Inferior parietal cortex (tissue), 1 donor: ENCODE measurements around the gene GFRA4.

ENCODE experiments used
- DNase-seq: peaks from one replicate; pipeline ENCODE4 v3.0.0-alpha.2; 2016; ENCODE audit errors: extremely low spot score

The GFRA4 gene

DNA sequence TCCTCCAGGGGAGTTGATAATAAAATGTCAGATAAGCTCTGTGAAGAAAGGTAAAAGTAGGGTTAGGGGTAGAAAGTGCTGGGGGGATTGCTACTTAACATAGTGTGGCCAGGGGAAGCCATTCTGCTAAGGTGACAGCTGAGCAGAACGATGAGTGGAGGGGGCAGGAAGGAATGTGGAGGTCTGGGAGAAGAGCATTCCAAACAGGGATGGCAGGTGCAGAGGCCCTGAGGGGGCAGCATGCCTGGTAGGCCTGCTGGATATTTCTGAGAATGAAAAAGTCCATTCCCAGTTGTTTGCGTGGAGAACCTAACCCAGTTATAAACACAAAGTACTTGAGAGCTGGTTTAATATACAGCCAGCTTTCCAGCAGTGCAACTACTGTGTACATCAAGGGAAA, 9.3 kb downstream of the GFRA4 start:
- no peak for DNase-seq

DNA sequence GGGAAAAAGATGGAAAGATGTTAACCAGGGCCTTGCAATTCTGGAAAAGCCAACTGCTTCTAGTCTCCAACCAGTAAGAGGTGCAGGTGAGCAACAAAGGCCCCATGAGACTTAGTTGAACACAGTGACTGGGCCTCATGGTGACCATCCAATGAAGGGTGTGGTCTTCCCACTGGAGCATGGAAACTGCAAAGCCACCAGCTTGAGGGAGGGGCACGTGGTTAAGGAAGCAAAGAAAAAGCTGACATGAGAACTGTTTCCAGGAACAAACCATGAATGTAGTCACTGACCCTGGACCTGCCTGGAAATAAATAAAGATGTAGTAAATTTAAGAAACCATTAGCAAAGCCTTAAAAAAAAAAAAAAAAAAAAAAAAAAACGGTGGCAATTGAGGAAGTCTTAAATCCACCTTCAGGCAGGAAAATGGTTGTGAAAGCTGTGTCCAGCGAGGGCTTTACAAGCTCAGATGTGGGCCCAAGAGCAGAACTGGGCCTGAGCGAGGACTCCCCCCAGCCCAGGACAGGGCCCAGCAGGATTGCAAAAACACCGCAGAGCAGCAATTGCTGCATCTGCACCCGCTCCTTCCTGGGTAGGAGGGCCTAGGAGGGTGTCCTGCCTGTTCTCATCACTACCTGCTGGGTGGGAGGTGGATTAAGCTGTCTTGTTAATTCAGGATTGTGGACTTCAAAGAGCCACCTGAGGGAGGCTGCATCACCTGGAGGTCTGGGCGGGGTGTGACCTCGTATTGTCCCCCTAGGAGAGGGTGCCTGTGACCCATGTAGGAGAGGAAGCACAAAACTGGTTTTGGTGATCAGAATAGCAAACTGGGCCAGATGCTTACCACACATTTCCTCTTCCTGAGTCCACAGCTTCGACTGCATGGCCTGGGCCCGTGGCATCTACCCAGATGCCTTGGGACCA, 10.3 kb downstream of the GFRA4 start:
- DNase-seq = no peak

DNA sequence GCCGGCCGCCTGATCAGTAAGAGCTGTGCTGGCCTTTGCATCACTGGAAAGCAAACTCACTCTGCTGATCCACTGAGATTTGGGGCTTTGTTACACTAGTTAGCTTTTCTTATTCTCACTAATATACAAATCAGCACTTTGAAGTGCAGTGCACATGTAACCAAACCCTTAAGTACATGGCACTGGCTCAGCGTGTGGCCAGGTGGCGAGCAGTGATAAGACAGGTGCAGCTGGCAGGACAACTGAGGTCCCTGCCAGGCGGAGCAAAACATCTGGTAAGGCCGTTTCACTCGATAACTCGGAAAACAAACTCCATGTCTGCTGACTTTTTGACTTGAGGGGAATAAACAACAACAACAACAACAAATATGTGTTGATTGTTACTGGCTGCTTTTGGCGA, 11.0 kb downstream of the GFRA4 start:
- no peak for DNase-seq

- no peak for DNase-seq
Observed at GRCh38 chr20:3651204-3651962, 11.8 kb downstream of the GFRA4 start.

DNA sequence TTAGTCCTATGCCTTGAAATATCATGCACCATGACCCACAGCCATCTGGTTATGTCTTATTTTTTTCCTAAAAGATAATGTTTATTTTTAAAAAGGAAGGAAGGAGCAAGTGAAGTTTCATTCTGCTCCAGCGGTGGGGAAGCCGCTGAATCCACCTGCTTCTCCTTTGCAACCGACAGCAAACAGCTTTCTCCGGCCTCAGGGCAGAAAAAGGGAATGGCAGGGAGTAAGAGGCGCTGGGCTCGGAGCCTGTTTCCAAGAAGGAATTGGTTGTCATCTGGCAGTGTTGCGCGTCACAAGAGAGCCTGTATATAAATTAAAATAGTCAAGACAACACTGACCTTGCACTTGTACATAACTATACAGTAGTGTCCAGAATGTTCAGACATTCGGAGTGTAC, 14.2 kb downstream of the GFRA4 start:
- no peak for DNase-seq

DNA sequence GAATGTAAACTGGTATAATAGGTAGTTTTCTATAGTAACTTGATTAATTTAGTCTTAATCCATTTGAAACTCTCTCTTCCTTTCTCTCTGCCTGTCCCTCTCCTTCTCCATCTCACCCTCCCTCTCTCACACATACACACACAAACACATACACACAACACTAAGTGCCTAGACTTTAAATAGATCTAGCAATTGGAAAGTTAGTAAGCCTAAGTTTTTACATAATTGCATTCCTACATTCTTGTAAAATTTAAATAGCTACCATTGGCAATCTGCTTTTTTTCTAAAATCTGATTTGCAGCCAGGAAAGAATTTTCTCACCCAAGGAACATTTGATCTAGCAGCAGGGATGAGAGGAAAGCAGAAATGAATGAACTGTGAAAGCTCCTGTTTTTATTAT, 15.7 kb downstream of the GFRA4 start:
- peak; percentile 63 for DNase-seq

DNA sequence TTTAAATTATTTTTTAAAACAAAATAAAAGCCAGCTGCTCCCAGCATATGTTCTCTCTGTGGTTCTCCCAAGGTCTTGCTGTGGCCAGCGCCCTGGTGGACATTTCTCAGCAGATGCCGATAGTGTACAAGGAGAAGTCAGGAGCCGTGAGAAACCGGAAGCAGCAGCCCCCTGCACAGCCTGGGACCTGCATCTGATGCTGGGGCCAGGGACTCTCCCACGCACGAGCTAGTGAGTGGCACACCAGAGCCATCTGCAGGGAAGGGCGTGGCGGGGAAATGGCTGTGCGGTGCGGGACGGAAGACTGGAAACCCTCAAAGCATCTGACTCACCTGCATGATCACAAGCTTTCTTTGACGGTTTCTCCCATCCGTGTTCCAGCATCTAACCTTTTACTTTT, 16.5 kb downstream of the GFRA4 start:
- no peak for DNase-seq

DNA sequence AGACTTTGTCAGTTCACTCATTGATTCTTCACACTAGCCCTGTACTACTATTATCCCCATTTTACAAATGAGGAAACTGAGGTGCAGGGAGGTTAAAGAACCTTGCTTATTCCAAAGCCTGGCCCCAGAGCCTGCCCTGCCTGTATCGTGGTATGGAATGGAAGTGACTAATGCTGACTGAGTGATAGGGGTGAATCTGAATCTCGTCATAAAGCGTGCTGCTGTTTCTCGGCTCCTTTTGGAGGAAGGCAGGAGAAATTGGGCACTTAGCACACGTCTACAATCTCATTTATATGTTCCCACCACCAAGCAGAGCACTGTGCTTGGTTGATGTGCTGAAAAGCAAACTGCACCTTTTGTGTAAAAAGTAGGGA, 17.1 kb downstream of the GFRA4 start:
- no peak for DNase-seq

DNA sequence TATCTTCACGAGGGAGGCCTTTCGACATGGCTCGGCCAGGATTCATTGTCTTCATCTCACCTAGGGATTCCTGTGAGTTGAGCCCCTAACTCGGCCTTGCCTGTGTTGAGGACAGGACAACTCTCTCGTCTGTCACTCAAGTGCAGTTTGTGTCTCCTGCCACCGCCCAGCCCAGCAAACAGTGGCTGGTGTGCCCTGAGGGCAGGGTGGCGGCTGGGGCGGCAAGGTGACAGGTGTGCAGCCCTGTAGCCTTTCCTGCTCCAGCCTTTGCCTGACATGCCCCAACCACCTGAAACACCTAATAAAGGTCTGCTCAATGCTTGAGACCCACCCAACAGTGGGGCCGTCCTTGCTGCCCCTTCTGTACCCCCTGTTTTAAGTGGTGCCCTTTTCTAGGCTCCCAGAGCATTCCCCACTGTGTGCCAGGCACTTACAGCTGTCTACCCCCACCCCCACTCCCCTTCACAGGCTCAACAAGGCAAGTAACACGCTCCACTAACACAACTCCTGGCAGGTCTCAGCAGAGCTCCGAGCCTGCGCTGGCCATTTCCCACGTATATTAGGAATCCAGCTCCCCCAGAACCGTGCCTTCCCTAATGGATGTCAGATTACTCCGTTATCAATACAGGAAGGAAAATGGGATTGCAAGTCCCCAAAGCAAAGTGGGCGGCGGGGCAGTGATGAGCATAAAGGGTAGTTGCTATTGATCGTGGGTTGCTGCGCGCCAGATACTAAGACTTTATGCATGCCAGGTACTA, 17.7 kb downstream of the GFRA4 start:
- no peak for DNase-seq

GRCh38 chr20:3640259-3640658, 22.9 kb downstream of the GFRA4 start:
- no peak for DNase-seq

DNA sequence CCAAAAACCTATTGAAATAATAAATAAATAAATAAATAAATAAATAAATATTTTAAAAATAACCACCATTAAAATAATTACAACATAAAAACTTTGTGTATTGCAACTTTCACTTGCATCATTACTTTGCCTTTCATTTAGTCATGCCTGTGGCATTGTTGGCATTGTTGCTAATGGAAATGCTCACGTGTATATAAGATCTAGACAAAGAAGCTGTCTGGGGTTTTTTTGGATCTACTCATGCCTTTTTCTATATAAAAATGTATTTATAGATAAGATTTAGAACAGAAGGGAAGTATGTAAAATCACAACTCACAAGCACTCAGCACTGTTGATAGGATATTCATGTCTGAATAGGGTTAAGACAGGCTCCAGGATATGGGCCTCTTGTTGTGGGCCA, 27.9 kb downstream of the GFRA4 start:
- no peak for DNase-seq

DNA sequence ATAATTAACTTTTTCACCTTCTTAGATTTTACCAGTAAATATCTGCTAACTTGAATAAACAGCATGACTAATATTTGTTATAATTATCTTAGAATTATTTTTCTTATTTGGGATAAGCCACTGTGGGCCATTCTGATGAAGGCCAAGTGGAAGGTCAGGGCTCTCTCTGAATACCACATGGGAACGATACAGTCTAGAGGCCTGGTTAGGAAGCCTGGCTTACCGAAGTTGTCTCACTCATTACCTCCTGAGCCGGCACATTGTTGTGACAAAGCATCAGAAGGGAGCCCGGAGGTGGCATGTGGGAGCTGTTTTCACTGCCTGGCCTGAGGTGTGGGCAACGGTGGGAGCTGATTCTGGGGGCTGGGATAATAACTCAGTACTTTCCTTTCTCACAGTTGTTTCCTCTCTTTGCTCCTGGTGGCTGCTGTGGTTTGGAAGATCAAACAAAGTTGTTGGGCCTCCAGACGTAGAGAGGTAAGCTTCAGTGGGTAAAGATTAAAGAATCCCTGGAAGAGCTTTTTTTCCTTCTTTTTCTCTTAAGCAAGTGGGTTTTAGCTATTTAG, 29.2 kb downstream of the GFRA4 start:
- DNase-seq = no peak

- DNase-seq = no peak
Observed at GRCh38 chr20:3632311-3633004, 30.7 kb downstream of the GFRA4 start.

GRCh38 chr20:3631534-3631933, 31.7 kb downstream of the GFRA4 start:
- no peak for DNase-seq

- DNase-seq = no peak
Observed at GRCh38 chr20:3630429-3630828, 32.8 kb downstream of the GFRA4 start.

GRCh38 chr20:3629893-3630292, 33.3 kb downstream of the GFRA4 start:
- no peak for DNase-seq

DNA sequence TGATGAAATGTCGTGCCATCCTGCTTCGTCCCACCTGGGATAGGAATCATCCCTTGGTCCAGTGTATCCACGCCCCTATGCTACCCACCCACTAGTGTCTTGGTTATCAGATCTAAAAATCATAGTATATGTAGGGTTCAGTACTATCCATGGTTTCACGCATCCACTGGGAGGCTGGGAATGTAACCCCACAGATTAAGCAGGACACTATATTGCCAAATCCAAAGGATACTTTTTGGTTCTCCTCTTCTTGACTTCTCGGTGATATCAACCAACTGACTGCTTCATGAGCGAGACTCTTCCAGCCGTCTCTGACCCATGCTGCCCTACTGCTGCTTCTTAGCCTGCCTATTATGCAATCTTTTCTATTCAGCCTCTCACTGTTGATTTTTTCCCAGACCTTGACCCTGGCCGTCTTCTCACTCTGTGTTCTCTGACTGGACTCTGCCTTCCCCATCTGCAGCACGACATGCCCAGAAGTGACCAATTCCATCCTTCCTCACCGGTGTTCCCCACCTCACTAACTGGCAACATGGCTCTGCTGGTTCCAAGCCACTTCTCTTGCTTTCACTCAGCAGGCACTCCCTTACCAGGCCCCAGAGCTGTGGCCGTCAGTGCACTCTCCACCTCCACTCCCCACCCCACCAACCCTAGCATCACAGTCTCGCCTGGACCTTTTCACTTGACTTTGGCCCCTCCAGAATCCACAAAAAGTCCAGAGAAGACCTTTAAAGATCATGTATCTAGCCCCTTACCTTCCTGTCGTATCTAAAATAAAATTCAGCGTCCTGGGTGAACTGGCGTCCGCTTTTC, 34.5 kb downstream of the GFRA4 start:
- no peak for DNase-seq

DNA sequence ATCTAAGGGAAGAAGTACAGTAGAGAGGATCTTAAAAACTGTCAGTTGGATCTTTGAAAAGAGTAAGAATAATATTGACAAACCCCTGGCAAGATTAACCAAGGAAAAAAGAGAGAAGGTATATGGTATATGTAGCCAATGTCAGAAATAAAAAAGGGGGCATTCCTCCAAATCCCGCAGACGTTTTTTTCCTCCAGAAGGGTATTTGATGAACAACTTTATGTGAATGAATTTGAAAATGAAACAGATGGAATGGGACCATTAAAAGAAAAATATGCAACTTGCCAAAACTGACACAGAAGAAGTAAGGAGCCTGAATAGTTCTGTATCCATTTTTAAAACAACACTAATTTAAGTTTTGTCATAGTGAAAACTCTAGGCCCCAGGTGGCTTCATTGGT, 35.7 kb downstream of the GFRA4 start:
- DNase-seq = no peak

- no peak for DNase-seq
Observed at GRCh38 chr20:3622406-3622805, 40.8 kb downstream of the GFRA4 start.

DNA sequence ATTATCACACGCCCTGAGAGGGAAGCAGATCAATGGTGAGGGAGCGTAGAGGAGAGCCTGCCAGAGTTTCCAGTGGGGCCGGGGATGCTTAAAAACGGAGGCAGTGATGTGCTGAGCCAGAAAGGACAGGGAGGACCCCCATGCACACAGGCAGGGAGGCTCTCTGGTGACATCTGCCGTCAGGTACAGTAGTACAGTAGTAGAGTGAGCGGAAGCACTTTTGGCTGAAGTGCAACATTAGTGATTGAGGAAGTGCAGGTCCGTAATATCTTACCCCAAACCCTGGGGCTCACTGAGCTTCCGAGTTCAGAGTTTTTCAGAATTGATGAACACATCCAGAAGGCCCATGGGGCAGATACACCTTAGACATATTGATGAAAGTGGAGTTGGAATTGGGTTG, 42.1 kb downstream of the GFRA4 start:
- DNase-seq = no peak

- no peak for DNase-seq
Observed at GRCh38 chr20:3616250-3616649, 46.9 kb downstream of the GFRA4 start.
